DND-41 (cell line): ENCODE results near the gene TMOD4.

Source experiments
- ATAC-seq: fragments of 200-7000 bp; cut with Tn5 transposase; 3 replicates; pipeline ENCODE4 v1.9.1; 2021; ENCODE audit warnings: low read depth; ENCODE audit not compliant: insufficient read depth
- DNase-seq: peaks from one replicate; pipeline ENCODE4 v3.0.0-alpha.2; 2020
- H2AFZ ChIP-seq: 2 replicates; pipeline ENCODE4 v1.6.0; 2012; ENCODE audit warnings: low read depth, low read length
- H3K27ac ChIP-seq: 2 replicates; pipeline ENCODE4 v1.5.1; 2012; ENCODE audit warnings: low read length, inconsistent platforms
- H3K27me3 ChIP-seq: fragments of 200-600 bp; sonication (generic); 2 replicates; pipeline ENCODE4 v1.6.0; 2012; ENCODE audit warnings: low read length, mild to moderate bottlenecking, inconsistent platforms; ENCODE audit not compliant: insufficient read depth, poor library complexity
- H3K36me3 ChIP-seq: 2 replicates; pipeline ENCODE4 v1.5.1; 2012; ENCODE audit warnings: low read length, inconsistent platforms; ENCODE audit not compliant: insufficient read depth
- H3K4me1 ChIP-seq: 2 replicates; pipeline ENCODE4 v1.5.1; 2012; ENCODE audit warnings: mild to moderate bottlenecking, low read length; ENCODE audit not compliant: insufficient read depth
- H3K4me2 ChIP-seq: 2 replicates; pipeline ENCODE4 v1.6.0; 2012; ENCODE audit warnings: mild to moderate bottlenecking, moderate library complexity, low read length, inconsistent platforms; ENCODE audit not compliant: insufficient read depth
- H3K4me3 ChIP-seq, 2 experiments: fragments of 200-600 bp in 1 of 2; shearing (Covaris generic) in 1 of 2; 2 replicates each; pipeline ENCODE4 v1.5.1; 2012 to 2016; ENCODE audit warnings: inconsistent platforms in 2 of 2, low read length in 2 of 2, mild to moderate bottlenecking in 2 of 2, low read depth in 1 of 2, moderate library complexity in 1 of 2
- H3K79me2 ChIP-seq: 2 replicates; pipeline ENCODE4 v1.6.0; 2012; ENCODE audit warnings: low read length, inconsistent platforms; ENCODE audit not compliant: insufficient read depth
- H3K9ac ChIP-seq: 2 replicates; pipeline ENCODE4 v1.6.0; 2012; ENCODE audit warnings: low read depth, mild to moderate bottlenecking, inconsistent platforms, low read length, moderate library complexity
- H3K9me3 ChIP-seq: 2 replicates; pipeline ENCODE4 v1.5.1; 2012; ENCODE audit warnings: low read length, moderate library complexity, mild to moderate bottlenecking, inconsistent platforms; ENCODE audit not compliant: insufficient read depth, severe bottlenecking
- H4K20me1 ChIP-seq: 2 replicates; pipeline ENCODE4 v1.6.0; 2012; ENCODE audit warnings: low read length; ENCODE audit not compliant: insufficient read depth
- CTCF ChIP-seq: IDR thresholded peaks from 2 replicates; pipeline ENCODE4 v1.5.1; 2012; ENCODE audit warnings: borderline replicate concordance, low read length, moderate library complexity, mild to moderate bottlenecking; ENCODE audit not compliant: poor library complexity, severe bottlenecking; ENCODE audit errors: extremely low read depth
- EZH2 ChIP-seq: IDR thresholded peaks from 3 replicates; pipeline ENCODE4 v1.6.1; 2012; ENCODE audit warnings: borderline replicate concordance, low read depth, mild to moderate bottlenecking, moderate library complexity, low read length, inconsistent platforms; ENCODE audit not compliant: severe bottlenecking

Gene TMOD4

GRCh38 chr1:151187205-151187604 is 11.4 kb upstream of the TMOD4 start:
- no peak overlapping the region for H3K9ac ChIP-seq
- H3K79me2 ChIP-seq = peaks cover 39% of the 10 kb centered on the region
- peaks cover 28% of the 10 kb centered on the region for H3K4me1 ChIP-seq

DNA sequence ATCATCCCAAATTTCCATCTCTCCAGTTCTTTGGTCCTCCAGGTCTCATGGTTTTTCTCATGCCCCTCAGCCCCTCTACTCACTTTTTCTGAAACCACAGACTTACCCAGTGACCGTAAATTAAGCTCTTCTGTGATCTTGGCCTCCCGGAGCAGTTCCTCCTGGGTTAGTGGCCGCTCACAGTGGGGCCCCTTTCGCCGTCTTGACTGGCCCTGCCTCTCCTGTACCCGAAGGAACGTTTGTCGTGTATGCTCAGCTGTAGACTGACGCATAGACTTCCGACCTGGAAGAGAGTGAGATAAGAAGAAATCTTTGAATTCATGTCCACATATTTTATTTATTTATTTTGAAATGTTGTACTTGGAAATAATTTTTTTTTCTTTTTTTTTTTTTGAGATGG is 8.4 kb upstream of the TMOD4 start:
- ATAC-seq (no peak), DNase-seq (no peak)
- H4K20me1 ChIP-seq = no peaks in the 10 kb centered on the region
- no peak overlapping the region for H2AFZ ChIP-seq
- no peak for TF ChIP-seq EZH2
- no peak for TF ChIP-seq CTCF
- peaks cover 31% of the 10 kb centered on the region for H3K79me2 ChIP-seq
- H3K9ac ChIP-seq = no peak overlapping the region
- H3K4me1 ChIP-seq = peaks cover 19% of the 10 kb centered on the region
- no peak overlapping the region for H3K27ac ChIP-seq
- H3K27me3 ChIP-seq = no peaks in the 10 kb centered on the region
- H3K4me3 ChIP-seq = no peak overlapping the region
- H3K36me3 ChIP-seq = peaks cover 61% of the 10 kb centered on the region
- no peak overlapping the region for H3K4me2 ChIP-seq
- H3K9me3 ChIP-seq = no peaks in the 10 kb centered on the region

More at GRCh38 chr1:151187205-151187604, 11.4 kb upstream of the TMOD4 start:
- H3K4me3 ChIP-seq = no peak overlapping the region
- no peak for ATAC-seq
- no peaks in the 10 kb centered on the region for H3K27me3 ChIP-seq
- no peaks in the 10 kb centered on the region for H4K20me1 ChIP-seq
- H3K4me2 ChIP-seq = no peak overlapping the region
- no peak for TF ChIP-seq CTCF
- TF ChIP-seq EZH2 = no peak
- no peaks in the 10 kb centered on the region for H3K9me3 ChIP-seq
- H3K27ac ChIP-seq = no peak overlapping the region
- H3K36me3 ChIP-seq = peaks cover 36% of the 10 kb centered on the region
- no peak overlapping the region for H2AFZ ChIP-seq
- DNase-seq = no peak

- no peak overlapping the region for H3K27ac ChIP-seq
- TF ChIP-seq CTCF (no peak), EZH2 (no peak)
- no peak overlapping the region for H3K4me3 ChIP-seq
- H3K79me2 ChIP-seq = no peaks in the 10 kb centered on the region
- no peaks in the 10 kb centered on the region for H3K27me3 ChIP-seq
- H2AFZ ChIP-seq = no peak overlapping the region
- no peaks in the 10 kb centered on the region for H4K20me1 ChIP-seq
- H3K36me3 ChIP-seq = peaks cover 69% of the 10 kb centered on the region
- H3K9me3 ChIP-seq = no peaks in the 10 kb centered on the region
- H3K4me2 ChIP-seq = no peak overlapping the region
- H3K9ac ChIP-seq = no peak overlapping the region
- H3K4me1 ChIP-seq = no peaks in the 10 kb centered on the region
- ATAC-seq (no peak), DNase-seq (no peak)
Measured at GRCh38 chr1:151176514-151177045, 799 bp upstream of the TMOD4 start.
